DOHH2 (cell line): ENCODE results near the gene BHLHE41.

Source experiments
- H3F3A ChIP-seq: fragments of 200-600 bp; sonication (generic), shearing (Covaris generic); 2 replicates; pipeline ENCODE4 v1.6.0; 2016; ENCODE audit warnings: antibody characterized with exemption, mild to moderate bottlenecking; ENCODE audit not compliant: control insufficient read depth, insufficient read depth
- H3K27ac ChIP-seq: fragments of 200-600 bp; sonication (generic); 2 replicates; pipeline ENCODE4 v1.5.1; 2014; ENCODE audit warnings: low read depth, mild to moderate bottlenecking, low read length, moderate library complexity
- H3K27me3 ChIP-seq: fragments of 200-600 bp; sonication (generic); 2 replicates; pipeline ENCODE4 v1.6.1; 2014; ENCODE audit warnings: mild to moderate bottlenecking, low read length, mixed read lengths; ENCODE audit not compliant: control insufficient read depth
- H3K36me3 ChIP-seq: fragments of 200-600 bp; sonication (generic); 2 replicates; pipeline ENCODE4 v1.6.1; 2014; ENCODE audit warnings: mild to moderate bottlenecking, low read length, moderate library complexity, mixed read lengths; ENCODE audit not compliant: control insufficient read depth
- H3K4me1 ChIP-seq: fragments of 200-600 bp; sonication (generic); 2 replicates; pipeline ENCODE4 v1.6.1; 2014; ENCODE audit warnings: mild to moderate bottlenecking, low read length, mixed read lengths; ENCODE audit not compliant: control insufficient read depth
- H3K4me2 ChIP-seq: fragments of 200-600 bp; sonication (generic); 2 replicates; pipeline ENCODE4 v1.6.0; 2014; ENCODE audit warnings: mild to moderate bottlenecking, low read length, moderate library complexity
- H3K4me3 ChIP-seq: fragments of 200-600 bp; sonication (generic); 2 replicates; pipeline ENCODE4 v1.5.1; 2014; ENCODE audit warnings: mild to moderate bottlenecking, low read length, mixed read lengths
- H3K79me2 ChIP-seq: fragments of 200-600 bp; sonication (generic); 2 replicates; pipeline ENCODE4 v1.6.1; 2014; ENCODE audit warnings: mild to moderate bottlenecking, low read length, mixed read lengths; ENCODE audit not compliant: control insufficient read depth
- H3K9me2 ChIP-seq: fragments of 200-600 bp; sonication (generic); replicated peaks from 2 replicates; pipeline ENCODE4 v1.6.1; 2014; ENCODE audit warnings: mild to moderate bottlenecking, low read length, mixed read lengths; ENCODE audit not compliant: control insufficient read depth
- H3K9me3 ChIP-seq: fragments of 200-600 bp; sonication (generic); 2 replicates; pipeline ENCODE4 v1.6.1; 2014; ENCODE audit warnings: antibody characterized with exemption, low read length, mixed read lengths; ENCODE audit not compliant: control insufficient read depth, insufficient read depth
- H4K20me1 ChIP-seq: fragments of 200-600 bp; sonication (generic); 2 replicates; pipeline ENCODE4 v1.6.0; 2014; ENCODE audit warnings: low read depth, mild to moderate bottlenecking, antibody characterized with exemption, low read length, moderate library complexity; ENCODE audit not compliant: control insufficient read depth, insufficient read depth
- EZH2phosphoT487 ChIP-seq: fragments of 200-600 bp; sonication (generic); IDR thresholded peaks from 2 replicates; pipeline ENCODE4 v1.6.1; 2017; ENCODE audit warnings: borderline replicate concordance, mild to moderate bottlenecking, antibody characterized with exemption, low read length, moderate library complexity, mixed read lengths
- TF ChIP-seq, protein P1 (sequence below): fragments of 200-600 bp; sonication (generic); IDR thresholded peaks from one replicate; pipeline ENCODE4 v1.5.1; 2014; ENCODE audit warnings: antibody characterized with exemption, mild to moderate bottlenecking, low read depth, low read length; ENCODE audit not compliant: poor library complexity, severe bottlenecking

BHLHE41 gene

DNA sequence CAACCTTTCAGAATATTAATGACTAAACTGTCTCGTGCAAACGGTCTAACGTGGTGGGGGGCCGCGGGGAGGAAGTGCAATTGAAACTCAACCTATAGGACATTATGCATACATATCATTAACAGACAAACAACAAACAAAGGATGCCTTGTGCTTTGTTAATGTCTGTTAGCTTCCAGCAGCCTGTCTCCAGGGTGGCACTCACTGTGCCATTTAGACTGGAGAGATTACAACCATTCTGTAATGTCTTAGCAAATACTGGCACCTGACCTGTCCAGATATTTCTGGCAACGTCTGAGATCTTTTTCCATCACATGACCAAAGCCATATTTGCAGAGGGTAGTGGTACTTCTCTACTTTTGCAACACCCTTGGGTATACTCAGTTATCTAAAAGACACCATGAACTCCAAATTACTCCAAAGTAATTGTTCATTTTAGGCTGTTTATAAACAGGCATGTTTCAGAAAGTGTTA lies 11.6 kb downstream of the BHLHE41 start:
- Histone ChIP-seq H4K20me1 (no peaks in the 10 kb centered on the region), H3K4me1 (peaks cover 26% of the 10 kb centered on the region), H3F3A (no peaks in the 10 kb centered on the region), H3K27ac (no peak overlapping the region), H3K9me2 (no peaks in the 10 kb centered on the region), H3K27me3 (peaks cover 53% of the 10 kb centered on the region), H3K4me3 (no peak overlapping the region), H3K4me2 (peak overlapping the region; percentile 76), H3K36me3 (no peaks in the 10 kb centered on the region), H3K79me2 (no peaks in the 10 kb centered on the region), H3K9me3 (no peaks in the 10 kb centered on the region)
- TF ChIP-seq, protein P1, sequence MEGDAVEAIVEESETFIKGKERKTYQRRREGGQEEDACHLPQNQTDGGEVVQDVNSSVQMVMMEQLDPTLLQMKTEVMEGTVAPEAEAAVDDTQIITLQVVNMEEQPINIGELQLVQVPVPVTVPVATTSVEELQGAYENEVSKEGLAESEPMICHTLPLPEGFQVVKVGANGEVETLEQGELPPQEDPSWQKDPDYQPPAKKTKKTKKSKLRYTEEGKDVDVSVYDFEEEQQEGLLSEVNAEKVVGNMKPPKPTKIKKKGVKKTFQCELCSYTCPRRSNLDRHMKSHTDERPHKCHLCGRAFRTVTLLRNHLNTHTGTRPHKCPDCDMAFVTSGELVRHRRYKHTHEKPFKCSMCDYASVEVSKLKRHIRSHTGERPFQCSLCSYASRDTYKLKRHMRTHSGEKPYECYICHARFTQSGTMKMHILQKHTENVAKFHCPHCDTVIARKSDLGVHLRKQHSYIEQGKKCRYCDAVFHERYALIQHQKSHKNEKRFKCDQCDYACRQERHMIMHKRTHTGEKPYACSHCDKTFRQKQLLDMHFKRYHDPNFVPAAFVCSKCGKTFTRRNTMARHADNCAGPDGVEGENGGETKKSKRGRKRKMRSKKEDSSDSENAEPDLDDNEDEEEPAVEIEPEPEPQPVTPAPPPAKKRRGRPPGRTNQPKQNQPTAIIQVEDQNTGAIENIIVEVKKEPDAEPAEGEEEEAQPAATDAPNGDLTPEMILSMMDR: no peak
- TF ChIP-seq EZH2phosphoT487: no peak

DNA sequence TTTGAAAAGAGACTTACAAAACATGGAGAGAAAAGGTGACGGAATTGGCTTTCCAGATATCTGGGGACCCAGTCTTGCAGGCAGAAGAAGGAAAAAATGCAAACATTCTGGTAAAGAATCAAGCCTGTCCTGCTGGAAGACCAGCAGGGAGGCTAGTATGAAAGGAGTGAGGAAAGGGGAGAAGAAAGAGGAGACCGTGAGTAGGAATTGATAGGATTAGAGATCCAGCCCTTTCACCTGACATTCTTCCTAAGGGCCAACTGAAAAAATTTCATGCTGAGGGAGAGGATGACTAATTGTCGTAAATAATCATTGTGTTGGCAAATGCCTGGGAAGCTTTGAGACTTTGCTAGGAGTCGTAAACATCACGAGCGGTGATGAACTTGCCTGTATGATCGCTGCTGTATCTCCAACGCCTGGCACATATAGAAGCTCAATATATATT lies 12.1 kb downstream of the BHLHE41 start:
- peaks cover 24% of the 10 kb centered on the region for H3K4me1 ChIP-seq
- TF ChIP-seq EZH2phosphoT487: no peak
- TF ChIP-seq, protein P1: no peak
- H3K27me3 ChIP-seq: peaks cover 49% of the 10 kb centered on the region
- H3K9me2 ChIP-seq: no peaks in the 10 kb centered on the region
- no peaks in the 10 kb centered on the region for H3K79me2 ChIP-seq
- H3K4me3 ChIP-seq: no peak overlapping the region
- no peaks in the 10 kb centered on the region for H3K36me3 ChIP-seq
- no peaks in the 10 kb centered on the region for H4K20me1 ChIP-seq
- H3K4me2 ChIP-seq: no peak overlapping the region
- H3K27ac ChIP-seq: no peak overlapping the region
- no peaks in the 10 kb centered on the region for H3K9me3 ChIP-seq
- H3F3A ChIP-seq: no peaks in the 10 kb centered on the region

DNA sequence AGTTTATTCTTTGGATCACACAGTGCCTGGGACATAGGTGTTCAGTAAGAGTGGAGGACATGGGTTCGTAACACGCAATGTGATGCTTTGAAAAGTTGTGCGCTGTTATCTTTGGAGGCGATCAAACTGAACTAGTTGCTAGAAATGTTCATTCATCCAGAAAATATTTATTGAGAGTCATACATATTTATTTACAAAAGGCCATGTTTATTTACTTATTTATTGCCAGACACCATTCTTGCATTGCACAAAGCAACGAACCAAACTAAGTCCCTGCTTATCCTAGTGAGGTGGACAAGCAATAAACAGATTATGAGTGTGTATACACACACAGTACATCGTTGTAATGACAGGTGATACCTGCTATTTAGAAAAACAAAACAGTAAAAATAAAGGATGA lies 12.6 kb downstream of the BHLHE41 start:
- Histone ChIP-seq H4K20me1 (no peaks in the 10 kb centered on the region), H3K4me3 (no peak overlapping the region), H3K4me2 (no peak overlapping the region), H3K79me2 (no peaks in the 10 kb centered on the region), H3K27ac (no peak overlapping the region), H3K9me3 (no peaks in the 10 kb centered on the region), H3K4me1 (peaks cover 21% of the 10 kb centered on the region), H3F3A (no peaks in the 10 kb centered on the region), H3K36me3 (no peaks in the 10 kb centered on the region), H3K27me3 (peaks cover 46% of the 10 kb centered on the region), H3K9me2 (no peaks in the 10 kb centered on the region)
- TF ChIP-seq, protein P1: no peak
- no peak for TF ChIP-seq EZH2phosphoT487
